Omental fat pad (tissue), 4 donors: ENCODE results near the gene CAPNS2. TPM values are rescaled to one million over a fixed set of nuclear protein-coding genes. Genes with fewer than 3 reads are reported as not detected.

ENCODE experiments used
- ATAC-seq: fragments of 150-250 bp; one replicate; pipeline ENCODE4 v1.9.1; 2016; ENCODE audit warnings: mild to moderate bottlenecking, moderate library complexity; ENCODE audit not compliant: low FRiP score
- DNase-seq: peaks from one replicate; pipeline ENCODE4 v3.0.0-alpha.2; 2019; ENCODE audit warnings: low spot score
- total RNA-seq, 4 donors: library from RNA; depleted of rRNA; stranded (reverse); fragments of >200 nt; gene quantifications; one replicate each; pipeline ENCODE4 v1.1.0, GENCODE V29; 2016
- TF ChIP-seq, protein P1 (sequence below), 3 donors: fragments of 450-650 bp; IDR thresholded peaks; one replicate each; pipeline ENCODE4 v1.5.1; 2016 to 2017; ENCODE audit warnings: antibody characterized with exemption in 3 of 3, mild to moderate bottlenecking in 3 of 3, moderate library complexity in 2 of 3

The CAPNS2 gene
- total RNA-seq, 4 donors from 2014 or later = 0.75 to 0.95 TPM; not detected in 2

DNA sequence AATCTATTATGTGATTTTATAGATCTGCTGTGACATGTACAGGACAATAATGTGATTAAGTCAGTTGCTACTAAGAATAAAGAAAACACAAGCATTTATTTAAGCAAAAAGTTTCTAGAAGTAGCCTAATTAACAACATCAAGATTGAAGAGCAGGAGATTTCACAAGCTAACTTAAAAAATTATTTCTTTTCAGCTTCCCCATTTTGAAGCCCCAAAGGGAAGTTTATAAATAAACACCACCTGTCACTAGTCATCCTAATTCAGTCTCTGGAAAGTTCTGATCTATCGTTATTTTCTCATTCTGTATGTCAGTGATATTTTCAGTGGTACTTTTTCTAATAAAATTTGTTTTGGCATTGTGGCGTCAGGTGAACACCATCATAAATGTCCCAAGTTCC is 8.3 kb downstream of the CAPNS2 start:
- TF ChIP-seq, protein P1, sequence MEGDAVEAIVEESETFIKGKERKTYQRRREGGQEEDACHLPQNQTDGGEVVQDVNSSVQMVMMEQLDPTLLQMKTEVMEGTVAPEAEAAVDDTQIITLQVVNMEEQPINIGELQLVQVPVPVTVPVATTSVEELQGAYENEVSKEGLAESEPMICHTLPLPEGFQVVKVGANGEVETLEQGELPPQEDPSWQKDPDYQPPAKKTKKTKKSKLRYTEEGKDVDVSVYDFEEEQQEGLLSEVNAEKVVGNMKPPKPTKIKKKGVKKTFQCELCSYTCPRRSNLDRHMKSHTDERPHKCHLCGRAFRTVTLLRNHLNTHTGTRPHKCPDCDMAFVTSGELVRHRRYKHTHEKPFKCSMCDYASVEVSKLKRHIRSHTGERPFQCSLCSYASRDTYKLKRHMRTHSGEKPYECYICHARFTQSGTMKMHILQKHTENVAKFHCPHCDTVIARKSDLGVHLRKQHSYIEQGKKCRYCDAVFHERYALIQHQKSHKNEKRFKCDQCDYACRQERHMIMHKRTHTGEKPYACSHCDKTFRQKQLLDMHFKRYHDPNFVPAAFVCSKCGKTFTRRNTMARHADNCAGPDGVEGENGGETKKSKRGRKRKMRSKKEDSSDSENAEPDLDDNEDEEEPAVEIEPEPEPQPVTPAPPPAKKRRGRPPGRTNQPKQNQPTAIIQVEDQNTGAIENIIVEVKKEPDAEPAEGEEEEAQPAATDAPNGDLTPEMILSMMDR (IDR thresholded peaks at IDR 0.05) = no peak
- DNase-seq (no peak), ATAC-seq (no peak)

DNA sequence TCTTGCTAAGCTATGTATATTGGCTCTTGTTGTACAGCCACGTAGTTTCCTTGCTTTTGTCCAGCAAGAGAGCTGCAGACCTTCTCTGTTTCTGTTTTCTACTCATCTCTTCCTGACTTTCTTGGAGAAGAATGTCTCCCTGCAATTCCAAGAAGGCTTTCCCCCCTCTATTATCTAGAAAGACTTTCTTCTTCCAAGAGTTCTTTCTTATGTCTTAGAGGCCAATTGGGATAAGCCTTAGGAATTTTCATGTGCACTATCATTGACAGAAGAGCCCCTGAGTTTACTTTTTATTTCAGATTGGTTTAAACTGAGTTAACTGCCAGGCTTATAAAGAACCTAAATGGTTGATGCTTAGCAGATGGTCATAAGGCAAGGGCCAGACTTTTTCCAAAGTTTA is 9.0 kb downstream of the CAPNS2 start:
- DNase-seq (no peak), ATAC-seq (no peak)
- TF ChIP-seq, protein P1 (IDR thresholded peaks at IDR 0.05) = no peak

DNA sequence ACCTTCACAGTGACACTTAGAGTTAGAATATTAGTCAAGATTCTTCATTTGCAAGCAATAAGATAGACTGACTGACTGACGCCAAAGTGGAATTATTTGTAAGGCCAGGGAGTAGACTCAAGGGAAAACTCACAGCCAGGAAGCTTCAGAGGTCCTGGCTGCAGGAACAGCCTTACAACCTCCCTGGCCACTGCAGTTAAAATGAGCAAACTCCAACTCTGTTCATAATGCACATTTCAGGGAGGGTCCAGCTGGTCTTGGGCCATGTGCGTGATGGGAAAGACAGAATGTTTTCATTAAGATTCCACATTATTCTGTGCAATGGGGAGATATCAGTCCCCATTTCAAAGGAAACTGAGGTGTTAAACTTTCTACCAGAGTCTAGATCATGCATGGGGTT is 9.9 kb downstream of the CAPNS2 start:
- no peak for ATAC-seq
- DNase-seq = no peak
- TF ChIP-seq, protein P1 (IDR thresholded peaks at IDR 0.05) = no peak

DNA sequence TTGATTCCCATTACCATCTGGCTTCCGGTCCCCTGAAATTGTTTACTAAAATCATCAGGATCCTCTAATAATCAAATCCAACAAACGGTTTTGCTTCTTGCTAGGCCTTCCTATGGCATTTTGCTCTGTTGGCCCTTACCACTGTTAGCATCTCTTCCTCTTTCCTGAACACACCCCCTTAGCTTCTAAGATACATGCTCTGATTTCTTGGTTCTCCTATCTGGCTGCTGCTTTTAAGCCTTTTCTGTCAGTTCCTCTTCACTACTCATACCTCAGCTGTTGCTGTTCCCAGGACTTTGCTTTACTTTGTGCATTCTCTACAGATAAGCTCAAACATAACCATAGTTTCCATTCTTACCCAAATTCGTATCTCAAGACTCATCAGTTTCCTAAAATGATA is 11.4 kb downstream of the CAPNS2 start:
- no peak for DNase-seq
- TF ChIP-seq, protein P1 (IDR thresholded peaks at IDR 0.05) = no peak
- ATAC-seq = no peak

DNA sequence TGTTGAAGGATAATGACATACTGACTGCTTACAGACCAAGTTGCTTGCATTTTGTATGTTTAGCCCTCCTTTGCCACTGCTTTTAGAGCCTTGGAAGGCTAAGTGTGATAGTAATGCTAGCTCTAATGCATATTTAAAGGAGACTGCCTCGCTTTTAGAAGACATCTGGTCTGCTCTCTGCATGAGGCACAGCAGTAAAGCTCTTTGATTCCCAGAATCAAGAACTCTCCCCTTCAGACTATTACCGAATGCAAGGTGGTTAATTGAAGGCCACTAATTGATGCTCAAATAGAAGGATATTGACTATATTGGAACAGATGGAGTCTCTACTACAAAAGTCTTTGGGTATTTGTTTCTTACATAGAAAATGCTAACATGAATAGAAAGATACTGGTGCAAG is 19.1 kb downstream of the CAPNS2 start:
- DNase-seq (no peak), ATAC-seq (no peak)
- TF ChIP-seq, protein P1 (IDR thresholded peaks at IDR 0.05) = no peak

DNA sequence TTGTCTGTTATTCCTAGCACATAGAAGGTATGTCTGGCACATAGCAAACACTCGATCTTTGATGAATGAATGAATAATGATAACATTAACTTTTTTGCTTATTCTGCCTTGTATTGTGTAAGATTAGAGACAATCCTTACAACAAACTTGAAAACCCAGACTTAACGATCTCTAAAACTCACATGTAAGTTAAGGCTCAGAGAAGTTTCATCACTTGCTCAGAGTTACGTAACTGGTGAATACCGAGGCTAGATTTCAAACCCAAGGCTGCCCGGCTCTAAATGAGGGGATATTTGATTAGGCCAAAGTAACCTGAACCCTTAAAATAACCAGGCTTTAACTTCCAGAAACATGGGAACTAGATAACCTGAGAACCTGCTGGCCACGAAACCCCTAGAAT is 22.3 kb downstream of the CAPNS2 start:
- TF ChIP-seq, protein P1 (IDR thresholded peaks at IDR 0.05) = no peak
- DNase-seq = no peak
- ATAC-seq = no peak

DNA sequence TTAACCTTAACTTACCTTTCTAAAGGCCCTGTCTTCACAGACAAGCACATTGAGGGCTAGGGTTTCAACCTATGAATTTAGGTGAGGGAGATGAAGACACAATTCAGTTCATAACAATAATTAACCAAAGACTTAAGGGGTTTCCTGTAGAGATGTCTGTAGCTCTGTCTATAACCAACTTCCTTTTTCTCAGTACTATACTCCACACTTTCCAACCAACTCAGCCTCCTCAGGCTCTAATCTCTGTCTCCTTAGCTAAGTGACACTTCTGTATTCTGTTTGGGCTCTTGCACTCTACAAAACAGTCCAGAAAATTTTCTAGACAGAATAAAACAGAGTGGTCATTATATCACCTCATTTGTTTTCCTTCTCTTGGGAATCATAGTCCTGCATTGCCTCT is 25.8 kb downstream of the CAPNS2 start:
- no peak for DNase-seq
- TF ChIP-seq, protein P1 (IDR thresholded peaks at IDR 0.05) = no peak
- ATAC-seq = no peak
